ENCODE measurements around the gene ELOVL5.
"Not testable (repeated sequence)": the region's sequence is repeated elsewhere in the genome, so short reads cannot be mapped to it uniquely, and the experiment has no call there.

Gene ELOVL5, protein sequence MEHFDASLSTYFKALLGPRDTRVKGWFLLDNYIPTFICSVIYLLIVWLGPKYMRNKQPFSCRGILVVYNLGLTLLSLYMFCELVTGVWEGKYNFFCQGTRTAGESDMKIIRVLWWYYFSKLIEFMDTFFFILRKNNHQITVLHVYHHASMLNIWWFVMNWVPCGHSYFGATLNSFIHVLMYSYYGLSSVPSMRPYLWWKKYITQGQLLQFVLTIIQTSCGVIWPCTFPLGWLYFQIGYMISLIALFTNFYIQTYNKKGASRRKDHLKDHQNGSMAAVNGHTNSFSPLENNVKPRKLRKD

DNA sequence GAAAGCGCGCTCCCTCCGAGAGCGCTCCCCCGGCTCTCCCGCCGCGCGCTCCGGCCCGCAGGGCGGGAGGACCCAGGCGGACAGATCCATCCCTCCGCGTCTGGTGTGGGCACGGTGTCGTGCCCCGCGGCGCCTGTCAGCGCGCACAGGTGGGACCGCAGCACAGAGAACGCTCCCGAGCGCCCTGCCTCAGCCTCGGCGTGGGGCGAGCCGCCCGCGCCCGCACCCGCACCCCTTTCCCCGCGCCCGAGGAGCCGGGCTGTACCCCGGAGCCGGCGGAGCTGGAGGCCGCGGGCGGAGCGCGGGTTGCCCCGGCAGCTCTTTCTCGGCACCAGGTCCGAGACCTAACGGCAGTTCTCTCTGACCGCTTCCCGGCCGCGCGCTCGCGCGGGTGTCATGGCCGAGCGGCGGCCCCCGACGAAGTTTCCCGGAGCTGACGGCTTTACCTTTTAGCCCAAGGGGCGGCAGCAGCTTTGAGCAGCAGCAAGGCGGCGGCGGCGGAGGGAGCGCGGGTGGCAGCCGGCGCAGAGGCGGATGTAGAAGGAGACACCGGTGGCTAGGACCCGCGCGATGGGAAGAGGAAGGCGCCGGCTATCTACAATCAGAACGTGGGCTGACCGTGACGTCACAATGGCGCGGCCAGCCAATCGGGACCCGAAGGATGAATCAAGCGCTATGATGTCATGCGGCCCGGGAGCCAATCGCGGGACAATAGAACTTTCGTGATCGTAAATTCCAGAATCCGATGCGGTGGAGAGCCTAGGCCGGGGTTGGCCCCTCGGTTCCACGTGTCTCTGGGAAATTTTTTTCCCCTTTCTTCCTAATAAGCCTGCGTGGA, at the start of gene ELOVL5:
TSS of gene ELOVL5 (minus strand) at position 580 of the 838 bp plus-strand sequence. CDS start 53,251 bp downstream, outside the sequence.
- Mint-ChIP-seq H3K27me3 (peaks cover 3% of the 10 kb centered on the region), H3K27ac (peak within 1 kb of the TSS; percentile 90), H3K9me3 (no peaks in the 10 kb centered on the region), H3K4me3 (peak within 1 kb of the TSS; percentile 92), H3K36me3 (ENCODE audit: low read depth) (peaks cover 24% of the 10 kb centered on the region), H3K4me1 (ENCODE audit: low read depth) (peaks cover 43% of the 10 kb centered on the region)
- intact Hi-C loops (cut with micrococcal nuclease) = loop anchor here (1.0 kb wide), 1 partner anchor 11 kb away; no protein-coding TSS in a partner anchor

DNA sequence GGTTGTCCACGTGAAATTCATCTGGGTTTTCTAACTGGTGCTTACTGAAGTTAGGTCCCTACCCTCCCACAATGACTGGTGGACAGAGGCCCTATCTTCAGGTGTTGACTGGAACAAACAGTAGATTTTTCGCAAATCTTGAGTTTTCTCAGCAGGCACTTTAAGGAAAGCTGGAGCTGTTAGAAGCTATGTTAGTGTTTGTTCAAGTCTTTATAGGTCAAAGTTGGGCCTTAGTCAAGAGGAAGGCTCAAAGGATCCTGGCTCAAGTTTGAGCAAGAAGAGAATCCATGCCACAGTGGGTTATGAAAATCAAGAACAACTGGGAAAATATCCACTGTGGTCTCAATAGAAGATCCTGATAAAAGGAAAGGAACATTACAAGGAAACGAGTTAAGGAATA, 48.5 kb upstream of the ELOVL5 start:
- Mint-ChIP-seq H3K4me1 (ENCODE audit: low read depth) (no peaks in the 10 kb centered on the region), H3K36me3 (ENCODE audit: low read depth) (no peaks in the 10 kb centered on the region), H3K9me3 (no peaks in the 10 kb centered on the region), H3K27ac (no peak overlapping the region), H3K27me3 (no peaks in the 10 kb centered on the region), H3K4me3 (no peak overlapping the region)
- intact Hi-C loops (cut with micrococcal nuclease) = no loop called here

DNA sequence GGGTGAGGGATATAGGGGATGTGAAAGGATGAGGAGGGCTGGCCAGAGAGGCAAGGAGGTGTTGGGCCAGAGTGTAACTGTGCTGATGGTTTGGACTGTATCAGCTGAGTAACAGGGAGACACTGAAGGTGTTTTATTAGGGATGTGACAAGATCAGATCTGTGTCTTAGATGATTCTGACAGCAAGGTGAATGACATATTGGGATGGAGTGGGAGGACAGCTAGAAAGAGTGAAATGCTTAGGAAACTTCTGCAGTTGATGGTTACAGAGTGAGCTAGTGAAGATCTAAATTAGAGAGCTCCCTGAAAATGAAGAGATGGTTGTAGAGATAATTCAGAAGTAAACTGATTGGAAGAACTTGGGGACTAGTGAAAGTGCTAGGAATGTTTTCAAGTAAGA, 47.2 kb upstream of the ELOVL5 start:
- no peaks in the 10 kb centered on the region for H3K4me1 Mint-ChIP-seq (ENCODE audit: low read depth)
- no peak overlapping the region for H3K4me3 Mint-ChIP-seq
- no peaks in the 10 kb centered on the region for H3K9me3 Mint-ChIP-seq
- no peaks in the 10 kb centered on the region for H3K36me3 Mint-ChIP-seq (ENCODE audit: low read depth)
- no peak overlapping the region for H3K27ac Mint-ChIP-seq
- no peaks in the 10 kb centered on the region for H3K27me3 Mint-ChIP-seq
- intact Hi-C loops (cut with micrococcal nuclease) = no loop called here

DNA sequence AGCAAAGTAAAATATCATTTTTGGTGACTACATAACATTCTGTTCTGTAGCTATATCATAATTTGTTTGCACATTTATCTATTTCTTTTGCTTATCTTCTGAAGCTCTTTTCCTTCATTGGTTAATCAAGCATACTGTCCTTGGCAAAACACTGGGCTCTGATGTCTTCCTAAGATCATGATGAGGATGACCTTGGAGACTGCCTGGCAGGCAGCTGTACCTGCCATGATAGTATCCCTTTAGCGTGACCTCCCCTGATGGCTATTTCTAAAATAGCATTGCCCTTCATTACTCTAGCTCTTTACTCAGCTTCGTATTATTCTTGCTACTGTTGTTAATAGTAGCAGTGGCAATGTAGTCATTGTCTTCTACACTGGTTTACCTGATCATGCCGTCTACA, 46.0 kb upstream of the ELOVL5 start:
- H3K9me3 Mint-ChIP-seq = no peaks in the 10 kb centered on the region
- no peaks in the 10 kb centered on the region for H3K36me3 Mint-ChIP-seq (ENCODE audit: low read depth)
- no peak overlapping the region for H3K4me3 Mint-ChIP-seq
- no peaks in the 10 kb centered on the region for H3K4me1 Mint-ChIP-seq (ENCODE audit: low read depth)
- intact Hi-C loops (cut with micrococcal nuclease) = no loop called here
- no peak overlapping the region for H3K27ac Mint-ChIP-seq
- no peaks in the 10 kb centered on the region for H3K27me3 Mint-ChIP-seq

DNA sequence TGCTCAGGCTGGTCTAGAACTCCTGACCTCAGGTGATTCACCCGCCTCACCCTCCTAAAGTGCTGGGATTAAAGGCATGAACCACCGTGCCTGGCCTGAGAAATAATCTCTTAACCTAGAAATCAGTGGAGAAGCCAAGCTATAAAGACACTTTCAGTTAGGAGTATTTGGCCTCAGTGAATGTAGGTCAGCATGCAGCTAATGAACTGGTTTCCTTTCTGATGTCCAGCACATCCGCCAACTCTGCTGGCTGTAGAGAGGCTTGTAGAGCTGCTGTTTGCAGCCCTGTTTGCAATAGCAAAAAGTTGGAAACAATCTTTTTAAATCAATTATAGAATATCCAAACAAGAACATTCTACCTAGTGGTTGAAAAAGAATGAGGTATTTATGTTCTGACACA, 42.4 kb upstream of the ELOVL5 start:
- peaks cover 1% of the 10 kb centered on the region for H3K27me3 Mint-ChIP-seq
- H3K36me3 Mint-ChIP-seq (ENCODE audit: low read depth) = no peaks in the 10 kb centered on the region
- H3K9me3 Mint-ChIP-seq = no peaks in the 10 kb centered on the region
- H3K27ac Mint-ChIP-seq = no peak overlapping the region
- intact Hi-C loops (cut with micrococcal nuclease) = no loop called here
- H3K4me3 Mint-ChIP-seq = no peak overlapping the region
- no peaks in the 10 kb centered on the region for H3K4me1 Mint-ChIP-seq (ENCODE audit: low read depth)

DNA sequence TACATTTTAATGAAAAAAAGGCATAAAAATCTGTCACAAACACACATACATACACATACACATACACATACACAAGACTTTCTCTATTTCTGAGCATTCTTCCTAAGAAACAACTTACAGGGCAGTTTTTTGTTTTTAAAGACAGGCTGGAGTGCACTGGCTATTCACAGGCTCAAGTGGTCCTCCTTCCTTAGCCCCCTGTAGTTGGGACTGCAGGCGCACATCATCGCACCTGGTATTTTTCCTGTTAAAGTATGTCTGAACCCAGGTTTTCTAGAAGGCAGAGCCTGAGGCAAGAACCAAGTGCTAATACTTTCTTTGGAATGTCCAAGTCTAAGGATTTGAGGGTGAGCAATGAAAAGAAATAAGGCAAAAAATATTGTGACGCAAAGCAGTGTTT, 41.3 kb upstream of the ELOVL5 start:
- no peak overlapping the region for H3K4me3 Mint-ChIP-seq
- intact Hi-C loops (cut with micrococcal nuclease) = no loop called here
- H3K27me3 Mint-ChIP-seq = peaks cover 6% of the 10 kb centered on the region
- no peaks in the 10 kb centered on the region for H3K36me3 Mint-ChIP-seq (ENCODE audit: low read depth)
- H3K4me1 Mint-ChIP-seq (ENCODE audit: low read depth) = no peaks in the 10 kb centered on the region
- H3K9me3 Mint-ChIP-seq = no peaks in the 10 kb centered on the region
- H3K27ac Mint-ChIP-seq = no peak overlapping the region

DNA sequence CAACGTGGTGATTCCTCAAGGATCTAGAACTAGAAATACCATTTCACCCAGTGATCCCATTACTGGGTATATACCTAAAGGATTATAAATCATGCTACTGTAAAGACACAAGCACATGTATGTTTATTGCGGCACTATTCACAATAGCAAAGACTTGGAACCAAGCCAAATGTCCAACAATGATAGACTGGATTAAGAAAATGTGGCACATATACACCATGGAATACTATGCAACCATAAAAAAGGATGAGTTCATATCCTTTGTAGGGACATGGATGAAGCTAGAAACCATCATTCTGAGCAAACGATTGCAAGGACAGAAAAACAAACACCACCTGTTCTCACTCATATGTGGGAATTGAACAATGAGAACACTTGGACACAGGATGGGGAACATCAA, 39.9 kb upstream of the ELOVL5 start:
- H3K36me3 Mint-ChIP-seq (ENCODE audit: low read depth); H3K9me3 Mint-ChIP-seq; H3K4me1 Mint-ChIP-seq (ENCODE audit: low read depth); H3K27ac Mint-ChIP-seq; H3K4me3 Mint-ChIP-seq; intact Hi-C loops (cut with micrococcal nuclease): not testable (repeated sequence)
- peaks cover 14% of the 10 kb centered on the region for H3K27me3 Mint-ChIP-seq

DNA sequence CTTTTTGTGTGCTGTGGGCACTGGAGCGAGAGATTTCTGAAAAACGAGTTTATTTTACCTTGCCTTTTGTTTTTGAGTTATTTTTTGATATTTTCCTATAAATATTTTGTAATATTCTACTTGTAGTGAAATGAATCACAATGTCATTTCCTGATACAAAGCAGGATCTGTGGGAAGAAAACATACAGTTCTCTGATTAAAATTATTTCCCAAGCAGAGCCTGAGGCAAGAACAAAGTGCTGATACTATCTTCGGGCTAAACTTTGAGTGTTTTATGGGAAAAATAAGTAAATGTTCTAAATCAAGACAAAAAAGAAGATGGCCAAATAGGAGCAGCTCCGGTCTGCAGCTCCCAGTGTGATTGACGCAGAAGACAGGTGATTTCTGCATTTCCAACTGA, 33.7 kb upstream of the ELOVL5 start:
- Mint-ChIP-seq H3K9me3 (no peaks in the 10 kb centered on the region), H3K27me3 (peaks cover 14% of the 10 kb centered on the region), H3K36me3 (ENCODE audit: low read depth) (no peaks in the 10 kb centered on the region), H3K4me1 (ENCODE audit: low read depth) (no peaks in the 10 kb centered on the region), H3K27ac (no peak overlapping the region), H3K4me3 (no peak overlapping the region)
- intact Hi-C loops (cut with micrococcal nuclease) = no loop called here

DNA sequence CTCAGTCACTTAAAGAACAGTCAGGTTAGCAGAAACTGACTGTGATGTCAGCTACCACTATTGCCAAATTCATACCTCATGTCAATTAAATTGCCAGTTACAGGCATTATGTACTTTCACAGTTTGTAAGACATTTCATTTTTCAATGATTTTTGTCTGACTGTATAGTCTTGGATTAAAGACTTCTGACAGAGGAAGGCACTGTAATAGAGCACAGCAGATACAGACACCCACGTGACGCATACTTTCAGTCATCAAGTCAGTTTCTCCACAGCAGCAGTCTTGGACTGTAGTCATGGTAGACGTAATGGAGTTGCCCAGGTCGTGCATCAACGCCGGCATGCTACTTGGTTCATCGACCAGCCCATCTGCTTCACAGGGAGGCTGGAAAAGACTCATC, 29.5 kb upstream of the ELOVL5 start:
- no peaks in the 10 kb centered on the region for H3K4me1 Mint-ChIP-seq (ENCODE audit: low read depth)
- intact Hi-C loops (cut with micrococcal nuclease) = no loop called here
- no peaks in the 10 kb centered on the region for H3K9me3 Mint-ChIP-seq
- H3K4me3 Mint-ChIP-seq = no peak overlapping the region
- H3K27ac Mint-ChIP-seq = no peak overlapping the region
- peaks cover 4% of the 10 kb centered on the region for H3K27me3 Mint-ChIP-seq
- H3K36me3 Mint-ChIP-seq (ENCODE audit: low read depth) = no peaks in the 10 kb centered on the region

DNA sequence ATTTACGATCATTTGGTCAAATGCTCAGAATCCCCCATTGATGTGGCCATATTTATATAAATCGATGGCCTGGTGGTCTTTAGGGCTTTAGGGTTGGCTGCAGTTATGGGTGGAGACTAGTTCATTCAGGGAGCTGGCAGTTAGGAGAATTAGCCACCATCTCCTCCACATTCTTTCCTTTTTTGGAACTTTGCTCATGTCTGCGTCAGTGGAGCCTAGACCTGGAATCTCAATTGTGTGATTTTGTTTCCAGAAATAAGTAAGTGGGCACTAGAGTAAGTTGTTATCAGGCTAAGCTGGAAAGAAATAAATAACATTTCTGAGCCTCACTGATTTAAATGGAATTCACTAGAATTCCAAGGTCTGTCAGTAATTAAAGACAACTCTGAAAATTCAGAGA, 29.0 kb upstream of the ELOVL5 start:
- intact Hi-C loops (cut with micrococcal nuclease) = no loop called here
- peaks cover 4% of the 10 kb centered on the region for H3K27me3 Mint-ChIP-seq
- H3K4me3 Mint-ChIP-seq = no peak overlapping the region
- no peaks in the 10 kb centered on the region for H3K36me3 Mint-ChIP-seq (ENCODE audit: low read depth)
- H3K27ac Mint-ChIP-seq = no peak overlapping the region
- H3K9me3 Mint-ChIP-seq = no peaks in the 10 kb centered on the region
- H3K4me1 Mint-ChIP-seq (ENCODE audit: low read depth) = no peaks in the 10 kb centered on the region

DNA sequence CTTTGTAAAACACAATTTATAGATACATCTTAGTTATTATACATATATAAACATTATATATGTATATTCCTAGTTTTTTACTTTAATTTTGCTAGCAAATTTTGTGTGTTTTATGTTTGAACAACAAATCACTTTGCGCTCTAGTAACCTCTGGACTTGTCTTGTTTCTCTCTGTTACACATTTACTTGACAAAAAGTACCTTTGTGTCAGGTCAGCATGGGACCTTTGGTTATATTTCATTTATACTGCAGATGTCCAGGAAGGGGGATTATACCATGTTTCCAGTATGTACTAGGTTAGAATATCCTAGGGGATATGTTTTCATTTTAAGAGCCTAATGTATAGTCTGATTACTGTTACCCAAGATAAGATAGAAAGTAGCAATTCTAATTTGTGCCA, 28.5 kb upstream of the ELOVL5 start:
- H3K36me3 Mint-ChIP-seq (ENCODE audit: low read depth) = no peaks in the 10 kb centered on the region
- peaks cover 4% of the 10 kb centered on the region for H3K27me3 Mint-ChIP-seq
- intact Hi-C loops (cut with micrococcal nuclease) = no loop called here
- no peak overlapping the region for H3K4me3 Mint-ChIP-seq
- no peak overlapping the region for H3K27ac Mint-ChIP-seq
- H3K4me1 Mint-ChIP-seq (ENCODE audit: low read depth) = no peaks in the 10 kb centered on the region
- no peaks in the 10 kb centered on the region for H3K9me3 Mint-ChIP-seq

DNA sequence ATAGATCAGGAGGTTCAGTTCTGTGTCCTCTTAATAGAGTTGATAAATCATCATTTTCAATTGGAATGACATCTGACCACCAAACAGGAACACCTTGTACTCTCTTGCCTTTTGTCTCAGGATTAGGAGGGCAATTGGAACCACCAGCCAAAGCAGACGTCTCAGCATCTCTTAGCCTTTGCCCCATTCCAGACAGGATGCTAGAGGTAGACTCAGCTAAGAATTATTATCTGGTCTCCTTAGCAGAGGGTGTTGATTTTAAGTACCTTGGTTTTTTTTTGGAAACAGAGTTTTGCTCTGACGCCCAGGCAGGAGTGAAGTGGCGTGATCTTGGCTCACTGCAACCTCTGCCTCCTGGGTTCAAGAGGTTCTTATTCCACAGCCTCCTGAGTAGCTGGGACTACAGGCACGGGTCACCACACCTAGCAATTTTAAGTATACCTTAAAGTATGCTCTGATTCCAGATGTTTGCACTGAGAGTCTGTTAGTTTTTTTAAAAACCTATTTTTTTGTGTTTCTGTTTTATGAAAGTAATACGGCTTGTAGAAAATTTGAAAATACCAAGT, 28.0 kb upstream of the ELOVL5 start:
- Mint-ChIP-seq H3K4me1 (ENCODE audit: low read depth) (no peaks in the 10 kb centered on the region), H3K36me3 (ENCODE audit: low read depth) (no peaks in the 10 kb centered on the region), H3K27me3 (peaks cover 4% of the 10 kb centered on the region), H3K9me3 (no peaks in the 10 kb centered on the region), H3K27ac (no peak overlapping the region), H3K4me3 (no peak overlapping the region)
- intact Hi-C loops (cut with micrococcal nuclease) = no loop called here

DNA sequence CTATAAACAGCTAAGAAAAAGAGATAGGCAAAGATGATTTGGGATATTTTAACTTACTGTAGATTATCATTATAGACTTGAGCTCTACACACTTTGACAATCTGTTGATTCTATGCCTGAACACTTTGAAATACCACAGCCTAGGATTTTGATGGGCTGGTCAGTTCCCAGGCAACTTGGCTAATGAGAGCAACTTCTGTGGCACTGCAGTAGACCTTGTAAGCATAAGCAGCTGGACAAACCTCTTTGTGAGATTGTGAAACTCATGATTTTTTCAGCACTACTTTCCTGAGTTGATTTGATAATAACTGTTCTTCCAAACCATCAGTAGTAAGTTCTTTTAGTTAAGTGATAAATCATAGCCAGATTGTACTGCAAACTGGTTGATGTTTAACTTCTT, 27.1 kb upstream of the ELOVL5 start:
- no peak overlapping the region for H3K4me3 Mint-ChIP-seq
- intact Hi-C loops (cut with micrococcal nuclease) = no loop called here
- no peak overlapping the region for H3K27ac Mint-ChIP-seq

DNA sequence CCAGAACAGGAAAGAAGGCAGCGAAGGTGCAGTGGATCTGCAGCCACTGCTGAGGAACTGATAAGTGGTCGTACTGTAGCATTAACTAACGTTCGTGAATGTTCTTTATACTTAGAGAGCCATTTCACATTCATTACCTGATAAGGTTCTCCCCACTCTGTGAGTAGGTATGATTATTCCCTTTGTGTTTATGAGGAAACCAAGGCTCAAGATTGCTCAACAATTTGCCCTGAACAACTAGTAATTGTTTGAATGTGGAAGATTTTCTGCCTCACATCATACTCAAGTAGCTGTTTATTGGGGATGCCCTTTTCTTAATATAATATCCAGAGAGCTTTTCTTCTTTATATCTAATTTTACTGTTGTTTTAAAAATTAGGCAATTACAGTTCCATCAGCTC, 24.9 kb upstream of the ELOVL5 start:
- Mint-ChIP-seq H3K27me3 (peaks cover 11% of the 10 kb centered on the region), H3K4me1 (ENCODE audit: low read depth) (no peaks in the 10 kb centered on the region), H3K27ac (no peak overlapping the region), H3K4me3 (no peak overlapping the region), H3K9me3 (no peaks in the 10 kb centered on the region), H3K36me3 (ENCODE audit: low read depth) (no peaks in the 10 kb centered on the region)
- intact Hi-C loops (cut with micrococcal nuclease) = no loop called here

More for the DNA sequence above, 27.1 kb upstream of the ELOVL5 start:
- H3K9me3 Mint-ChIP-seq = no peaks in the 10 kb centered on the region
- H3K4me1 Mint-ChIP-seq (ENCODE audit: low read depth) = no peaks in the 10 kb centered on the region
- H3K36me3 Mint-ChIP-seq (ENCODE audit: low read depth) = no peaks in the 10 kb centered on the region
- H3K27me3 Mint-ChIP-seq = peaks cover 4% of the 10 kb centered on the region
